Breast epithelium (tissue), 3 donors: ENCODE results near the gene DPYD.

ENCODE experiments used
- POLR2AphosphoS5 ChIP-seq, 3 donors: sonication (generic); formaldehyde crosslinking; IDR thresholded peaks; one replicate each; pipeline ENCODE4 v1.6.1; 2017; ENCODE audit warnings: antibody characterized with exemption in 3 of 3
- TF ChIP-seq, protein P1 (sequence below), 3 donors: fragments of 450-650 bp; IDR thresholded peaks; one replicate each; pipeline ENCODE4 v1.5.1; 2016 to 2017; ENCODE audit warnings: antibody characterized with exemption in 3 of 3, mild to moderate bottlenecking in 3 of 3, moderate library complexity in 3 of 3

DNA sequence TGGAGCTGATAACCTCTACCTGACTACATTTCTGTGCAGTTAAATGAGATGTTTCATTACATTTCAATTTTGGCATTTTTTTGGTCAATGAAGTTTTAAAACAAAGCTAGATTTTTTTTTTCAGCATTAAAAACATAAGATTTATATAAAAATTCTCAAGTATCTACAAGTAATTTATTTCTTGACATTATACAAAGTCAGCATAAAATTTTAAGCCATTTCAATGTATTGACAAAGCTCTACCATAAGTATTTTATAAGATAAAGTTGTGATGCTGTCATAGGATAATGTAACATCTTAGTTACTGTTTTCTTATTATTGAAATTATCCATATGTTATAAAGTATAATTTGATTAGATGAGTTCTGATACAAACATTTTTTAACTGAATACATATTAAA, 847.7 kb downstream of the DPYD start:
- TF ChIP-seq, protein P1, sequence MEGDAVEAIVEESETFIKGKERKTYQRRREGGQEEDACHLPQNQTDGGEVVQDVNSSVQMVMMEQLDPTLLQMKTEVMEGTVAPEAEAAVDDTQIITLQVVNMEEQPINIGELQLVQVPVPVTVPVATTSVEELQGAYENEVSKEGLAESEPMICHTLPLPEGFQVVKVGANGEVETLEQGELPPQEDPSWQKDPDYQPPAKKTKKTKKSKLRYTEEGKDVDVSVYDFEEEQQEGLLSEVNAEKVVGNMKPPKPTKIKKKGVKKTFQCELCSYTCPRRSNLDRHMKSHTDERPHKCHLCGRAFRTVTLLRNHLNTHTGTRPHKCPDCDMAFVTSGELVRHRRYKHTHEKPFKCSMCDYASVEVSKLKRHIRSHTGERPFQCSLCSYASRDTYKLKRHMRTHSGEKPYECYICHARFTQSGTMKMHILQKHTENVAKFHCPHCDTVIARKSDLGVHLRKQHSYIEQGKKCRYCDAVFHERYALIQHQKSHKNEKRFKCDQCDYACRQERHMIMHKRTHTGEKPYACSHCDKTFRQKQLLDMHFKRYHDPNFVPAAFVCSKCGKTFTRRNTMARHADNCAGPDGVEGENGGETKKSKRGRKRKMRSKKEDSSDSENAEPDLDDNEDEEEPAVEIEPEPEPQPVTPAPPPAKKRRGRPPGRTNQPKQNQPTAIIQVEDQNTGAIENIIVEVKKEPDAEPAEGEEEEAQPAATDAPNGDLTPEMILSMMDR (IDR thresholded peaks at IDR 0.05) = no peak
- TF ChIP-seq POLR2AphosphoS5 (IDR thresholded peaks at IDR 0.05) = no peak
